WTC11 (cell line): ENCODE results near the gene NSMF.

Source experiments
- CREB1 ChIP-seq: sonication (generic); formaldehyde crosslinking; IDR thresholded peaks from 2 replicates; pipeline ENCODE4 v1.8.0; 2023; ENCODE audit warnings: mild to moderate bottlenecking, missing genetic modification reagents
- CTCF ChIP-seq: fragments of 200-600 bp; IDR thresholded peaks from 2 replicates; pipeline ENCODE4 v1.8.0; 2022; ENCODE audit warnings: antibody characterized with exemption
- E2F1 ChIP-seq: sonication (generic); formaldehyde crosslinking; IDR thresholded peaks from 2 replicates; pipeline ENCODE4 v1.8.0; 2022; ENCODE audit warnings: mild to moderate bottlenecking, missing genetic modification reagents
- JUN ChIP-seq: sonication (generic); formaldehyde crosslinking; IDR thresholded peaks from 2 replicates; pipeline ENCODE4 v1.8.0; 2023; ENCODE audit warnings: mild to moderate bottlenecking, missing genetic modification reagents
- NR2C2 ChIP-seq: sonication (generic); formaldehyde crosslinking; IDR thresholded peaks from 2 replicates; pipeline ENCODE4 v1.8.0; 2022; ENCODE audit warnings: mild to moderate bottlenecking, missing genetic modification reagents
- RELA ChIP-seq: sonication (generic); formaldehyde crosslinking; IDR thresholded peaks from 2 replicates; pipeline ENCODE4 v1.8.1; 2022; ENCODE audit warnings: missing genetic modification reagents, mild to moderate bottlenecking, borderline replicate concordance
- TF ChIP-seq, protein P1 (sequence below): sonication (generic); formaldehyde crosslinking; IDR thresholded peaks from 2 replicates; pipeline ENCODE4 v1.8.0; 2022; ENCODE audit warnings: mild to moderate bottlenecking, missing genetic modification reagents

DNA sequence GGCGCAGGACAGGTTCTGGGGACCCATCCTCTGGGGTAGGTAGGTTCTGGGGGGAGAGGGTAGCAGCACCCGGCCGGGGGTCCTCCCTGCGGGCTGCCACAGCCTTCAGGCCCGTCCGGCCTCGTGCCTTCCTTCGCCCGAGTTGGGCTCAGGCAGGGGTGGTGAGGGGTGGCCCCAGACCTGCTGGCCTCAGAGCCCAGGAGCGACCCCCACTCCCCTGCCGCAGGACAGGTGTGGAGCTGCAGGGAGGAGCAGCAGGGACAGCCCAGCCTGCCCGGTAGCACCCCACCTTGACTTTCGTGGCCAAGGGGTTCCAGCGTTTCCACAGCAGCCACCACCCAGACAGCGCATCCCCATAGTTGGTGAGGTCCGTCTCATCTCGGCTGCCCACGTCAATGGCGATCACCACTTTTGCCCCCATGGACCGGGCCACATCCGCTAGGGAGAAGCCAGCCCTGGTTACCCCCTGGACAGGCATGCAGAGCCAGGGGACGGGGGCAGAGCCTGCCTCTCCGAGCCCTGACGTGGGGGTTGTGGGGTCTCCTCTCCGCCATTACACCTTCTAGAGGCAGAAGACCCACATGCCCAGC is 3.4 kb upstream of the NSMF start:
- TF ChIP-seq NR2C2 (CRISPR knock-in tag) (no peak), E2F1 (CRISPR knock-in tag) (no peak), JUN (CRISPR knock-in tag) (no peak), CTCF (no peak), CREB1 (no peak), RELA (CRISPR knock-in tag) (no peak; the same call in 1 of the 2 replicates)
- TF ChIP-seq, protein P1, sequence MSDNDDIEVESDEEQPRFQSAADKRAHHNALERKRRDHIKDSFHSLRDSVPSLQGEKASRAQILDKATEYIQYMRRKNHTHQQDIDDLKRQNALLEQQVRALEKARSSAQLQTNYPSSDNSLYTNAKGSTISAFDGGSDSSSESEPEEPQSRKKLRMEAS = no peak
